ENCODE measurements around the gene FGGY. TPM values are rescaled to one million over a fixed set of nuclear protein-coding genes. Genes with fewer than 3 reads are reported as not detected.

Gene FGGY
- total RNA-seq, 1 experiment from 2014 or later = 17.8 TPM

- Histone ChIP-seq H3K36me3 (ENCODE audit: low read depth) (no peaks in the 10 kb centered on the region), H3K9me2 (ENCODE audit: insufficient read depth) (no peaks in the 10 kb centered on the region), H3K79me2 (ENCODE audit: low read depth) (no peaks in the 10 kb centered on the region), H2AFZ (no peak overlapping the region), H3K27ac (no peak overlapping the region), H3K4me2 (no peak overlapping the region), H3K27me3 (ENCODE audit: insufficient read depth, low read depth) (no peaks in the 10 kb centered on the region), H4K20me1 (ENCODE audit: insufficient read depth) (no peaks in the 10 kb centered on the region), H3K4me1 (replicated peaks; ENCODE audit: insufficient read depth) (no peaks in the 10 kb centered on the region; the same call in 1 of the 2 replicates), H3K4me3 (no peak overlapping the region), H3F3A (ENCODE audit: insufficient read depth, low read depth) (no peaks in the 10 kb centered on the region), H3K9me3 (ENCODE audit: insufficient read depth, low read depth) (no peaks in the 10 kb centered on the region)
- POLR2A ChIA-PET (ENCODE audit: unreplicated experiment) = interaction anchor here (0.5 kb wide), 1 partner anchor 916 kb away, joined by 3 read pairs; the partner anchor contains the start of gene JUN
- BruUV-seq (replicated peaks) = no TSS peak
- no peak for TF ChIP-seq EZH2 (IDR thresholded peaks at IDR 0.05; ENCODE audit: low read depth)
- TF ChIP-seq, protein P1, sequence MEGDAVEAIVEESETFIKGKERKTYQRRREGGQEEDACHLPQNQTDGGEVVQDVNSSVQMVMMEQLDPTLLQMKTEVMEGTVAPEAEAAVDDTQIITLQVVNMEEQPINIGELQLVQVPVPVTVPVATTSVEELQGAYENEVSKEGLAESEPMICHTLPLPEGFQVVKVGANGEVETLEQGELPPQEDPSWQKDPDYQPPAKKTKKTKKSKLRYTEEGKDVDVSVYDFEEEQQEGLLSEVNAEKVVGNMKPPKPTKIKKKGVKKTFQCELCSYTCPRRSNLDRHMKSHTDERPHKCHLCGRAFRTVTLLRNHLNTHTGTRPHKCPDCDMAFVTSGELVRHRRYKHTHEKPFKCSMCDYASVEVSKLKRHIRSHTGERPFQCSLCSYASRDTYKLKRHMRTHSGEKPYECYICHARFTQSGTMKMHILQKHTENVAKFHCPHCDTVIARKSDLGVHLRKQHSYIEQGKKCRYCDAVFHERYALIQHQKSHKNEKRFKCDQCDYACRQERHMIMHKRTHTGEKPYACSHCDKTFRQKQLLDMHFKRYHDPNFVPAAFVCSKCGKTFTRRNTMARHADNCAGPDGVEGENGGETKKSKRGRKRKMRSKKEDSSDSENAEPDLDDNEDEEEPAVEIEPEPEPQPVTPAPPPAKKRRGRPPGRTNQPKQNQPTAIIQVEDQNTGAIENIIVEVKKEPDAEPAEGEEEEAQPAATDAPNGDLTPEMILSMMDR (conservative IDR thresholded peaks at IDR 0.05) = peak; percentile 96
- peak in 1 of 2 experiments; percentile 8 for DNase-seq
- CTCF ChIA-PET = interaction anchor here (0.6 to 1.1 kb wide), 4 partner anchors 60 to 1047 kb away, joined by 3 to 10 read pairs (median 4); no protein-coding TSS in a partner anchor
- intact Hi-C loops (cut with micrococcal nuclease; ENCODE audit: unreplicated experiment) = loop anchor here (1.0 to 5.0 kb wide), 11 partner anchors 59 to 959 kb away; no protein-coding TSS in a partner anchor
These were observed 402.4 kb downstream of the FGGY start for GRCh38 chr1:59699227-59699847.

GRCh38 chr1:59701376-59701775 lies 404.5 kb downstream of the FGGY start:
- Histone ChIP-seq H2AFZ (no peak overlapping the region), H3K4me3 (no peak overlapping the region), H3K4me1 (replicated peaks; ENCODE audit: insufficient read depth) (no peaks in the 10 kb centered on the region; the same call in 1 of the 2 replicates), H3K4me2 (no peak overlapping the region), H3F3A (ENCODE audit: insufficient read depth, low read depth) (no peaks in the 10 kb centered on the region), H3K79me2 (ENCODE audit: low read depth) (no peaks in the 10 kb centered on the region), H3K9me2 (ENCODE audit: insufficient read depth) (no peaks in the 10 kb centered on the region), H3K36me3 (ENCODE audit: low read depth) (no peaks in the 10 kb centered on the region), H3K27ac (no peak overlapping the region), H3K9me3 (ENCODE audit: insufficient read depth, low read depth) (no peaks in the 10 kb centered on the region), H4K20me1 (ENCODE audit: insufficient read depth) (no peaks in the 10 kb centered on the region), H3K27me3 (ENCODE audit: insufficient read depth, low read depth) (no peaks in the 10 kb centered on the region)
- intact Hi-C loops (cut with micrococcal nuclease; ENCODE audit: unreplicated experiment) = no loop called here
- no peak for DNase-seq
- ChIA-PET POLR2A (ENCODE audit: unreplicated experiment) (no interaction called here), CTCF (no interaction called here)
- TF ChIP-seq EZH2 (IDR thresholded peaks at IDR 0.05; ENCODE audit: low read depth) = no peak
- TF ChIP-seq, protein P1 (conservative IDR thresholded peaks at IDR 0.05) = no peak
- BruUV-seq (replicated peaks) = no TSS peak

- H3K36me3 ChIP-seq (ENCODE audit: low read depth) = no peaks in the 10 kb centered on the region
- no peaks in the 10 kb centered on the region for H3K9me2 ChIP-seq (ENCODE audit: insufficient read depth)
- TF ChIP-seq EZH2 (IDR thresholded peaks at IDR 0.05; ENCODE audit: low read depth) = no peak
- TF ChIP-seq, protein P1 (conservative IDR thresholded peaks at IDR 0.05) = no peak
- no peaks in the 10 kb centered on the region for H3K9me3 ChIP-seq (ENCODE audit: insufficient read depth, low read depth)
- no peaks in the 10 kb centered on the region for H3F3A ChIP-seq (ENCODE audit: insufficient read depth, low read depth)
- peaks cover 10% of the 10 kb centered on the region for H3K4me1 ChIP-seq (replicated peaks; ENCODE audit: insufficient read depth)
- ChIA-PET POLR2A (ENCODE audit: unreplicated experiment) (no interaction called here), CTCF (no interaction called here)
- no peaks in the 10 kb centered on the region for H4K20me1 ChIP-seq (ENCODE audit: insufficient read depth)
- H2AFZ ChIP-seq = no peak overlapping the region
- H3K79me2 ChIP-seq (ENCODE audit: low read depth) = no peaks in the 10 kb centered on the region
- H3K4me3 ChIP-seq = no peak overlapping the region
- no peak for DNase-seq
- H3K27ac ChIP-seq = no peak overlapping the region
- BruUV-seq (replicated peaks) = no TSS peak
- intact Hi-C loops (cut with micrococcal nuclease; ENCODE audit: unreplicated experiment) = no loop called here
- H3K27me3 ChIP-seq (ENCODE audit: insufficient read depth, low read depth) = no peaks in the 10 kb centered on the region
- H3K4me2 ChIP-seq = no peak overlapping the region
These were observed 406.5 kb downstream of the FGGY start for GRCh38 chr1:59703226-59703917.
